Neuronal stem cell (in vitro differentiated cells): ENCODE measurements around the gene PBXIP1.

Experiments
- DNase-seq: peaks from one replicate; pipeline ENCODE4 v3.0.0-alpha.2; 2013; ENCODE audit warnings: low spot score
- H2AFZ ChIP-seq: one replicate; pipeline ENCODE4 v1.6.1; 2013; ENCODE audit warnings: mild to moderate bottlenecking, low read length, inconsistent platforms
- H2AK5ac ChIP-seq: 2 replicates; pipeline ENCODE4 v1.6.1; 2013; ENCODE audit warnings: low read depth, mild to moderate bottlenecking, inconsistent platforms, low read length, moderate library complexity, mixed read lengths
- H2BK120ac ChIP-seq: 2 replicates; pipeline ENCODE4 v1.6.1; 2013; ENCODE audit warnings: low read depth, mild to moderate bottlenecking, inconsistent platforms, low read length, moderate library complexity, mixed read lengths
- H2BK12ac ChIP-seq: one replicate; pipeline ENCODE4 v1.6.1; 2013; ENCODE audit warnings: low read length, inconsistent platforms
- H2BK15ac ChIP-seq: 2 replicates; pipeline ENCODE4 v1.6.1; 2013; ENCODE audit warnings: mild to moderate bottlenecking, low read length, inconsistent platforms, mixed read lengths
- H2BK5ac ChIP-seq: one replicate; pipeline ENCODE4 v1.6.1; 2013; ENCODE audit warnings: inconsistent platforms, mild to moderate bottlenecking, low read length, moderate library complexity
- H3K14ac ChIP-seq: one replicate; pipeline ENCODE4 v1.6.1; 2013; ENCODE audit warnings: low read length, inconsistent platforms
- H3K18ac ChIP-seq: 2 replicates; pipeline ENCODE4 v1.6.1; 2013; ENCODE audit warnings: low read length, inconsistent platforms
- H3K23ac ChIP-seq: 2 replicates; pipeline ENCODE4 v1.6.1; 2013; ENCODE audit warnings: low read depth, mild to moderate bottlenecking, mixed read lengths, low read length, inconsistent platforms; ENCODE audit not compliant: poor library complexity
- H3K27ac ChIP-seq: replicated peaks from 3 replicates; pipeline ENCODE4 v1.5.1; 2013; ENCODE audit warnings: low read length, inconsistent platforms
- H3K27me3 ChIP-seq, 3 experiments: 2 replicates each; pipeline ENCODE4 v1.6.1; 2013; ENCODE audit warnings: low read length in 3 of 3, mild to moderate bottlenecking in 2 of 3, inconsistent platforms in 1 of 3, low read depth in 1 of 3, mixed read lengths in 1 of 3, moderate library complexity in 1 of 3; ENCODE audit not compliant: control insufficient read depth in 3 of 3, insufficient read depth in 3 of 3
- H3K36me3 ChIP-seq, 2 donors: replicated peaks in 1 of 2; 2 replicates each; pipeline ENCODE4 v1.6.1; 2013; ENCODE audit warnings: low read length in 2 of 2; ENCODE audit not compliant: control insufficient read depth in 2 of 2, insufficient read depth in 2 of 2
- H3K4ac ChIP-seq: 2 replicates; pipeline ENCODE4 v1.6.1; 2013; ENCODE audit warnings: inconsistent platforms, mild to moderate bottlenecking, low read length, moderate library complexity
- H3K4me1 ChIP-seq, 2 donors: 1 replicate in 1 of 2; 2 replicates in 1 of 2; pipeline ENCODE4 v1.6.1; 2013; ENCODE audit warnings: low read length in 2 of 2, low read depth in 1 of 2; ENCODE audit not compliant: control insufficient read depth in 2 of 2, insufficient read depth in 1 of 2
- H3K4me2 ChIP-seq: one replicate; pipeline ENCODE4 v1.6.1; 2013; ENCODE audit warnings: mild to moderate bottlenecking, low read length, inconsistent platforms; ENCODE audit not compliant: insufficient read depth, poor library complexity, severe bottlenecking
- H3K4me3 ChIP-seq, 2 donors: 2 replicates each; pipeline ENCODE4 v1.5.1; 2013; ENCODE audit warnings: low read length in 2 of 2, mild to moderate bottlenecking in 2 of 2, inconsistent platforms in 1 of 2, moderate library complexity in 1 of 2
- H3K79me1 ChIP-seq: one replicate; pipeline ENCODE4 v1.6.1; 2013; ENCODE audit warnings: low read depth, mild to moderate bottlenecking, inconsistent platforms, low read length, moderate library complexity
- H3K9ac ChIP-seq: one replicate; pipeline ENCODE4 v1.6.1; 2013; ENCODE audit warnings: mild to moderate bottlenecking, low read depth, low read length, inconsistent platforms; ENCODE audit not compliant: poor library complexity
- H3K9me3 ChIP-seq, 2 donors: replicated peaks in 1 of 2; 2 replicates each; pipeline versions ENCODE3 to v1.6.1; 2013; ENCODE audit warnings: low read length in 2 of 2, mild to moderate bottlenecking in 2 of 2, inconsistent platforms in 1 of 2, low read depth in 1 of 2, mixed read lengths in 1 of 2, moderate library complexity in 1 of 2; ENCODE audit not compliant: control insufficient read depth in 2 of 2, insufficient read depth in 1 of 2
- H4K8ac ChIP-seq: one replicate; pipeline ENCODE4 v1.6.1; 2013; ENCODE audit warnings: low read depth, mild to moderate bottlenecking, inconsistent platforms, low read length, moderate library complexity
- H4K91ac ChIP-seq: one replicate; pipeline ENCODE4 v1.6.1; 2013; ENCODE audit warnings: low read length, low read depth, mild to moderate bottlenecking, inconsistent platforms; ENCODE audit not compliant: poor library complexity
- WGBS, 2 donors: extraction: QIAGEN DNeasy Blood & Tissue Kit; methylation state at CpG; one replicate each; pipeline ENCODE4 v1.1.7; 2013; ENCODE audit warnings: missing lambda C conversion rate in 2 of 2, mixed read lengths in 1 of 2; ENCODE audit not compliant: insufficient read length in 2 of 2, insufficient replicate concordance in 1 of 2; ENCODE audit errors: extremely low coverage in 2 of 2; 5-methylcytosine and 5-hydroxymethylcytosine counted together

The PBXIP1 gene

DNA sequence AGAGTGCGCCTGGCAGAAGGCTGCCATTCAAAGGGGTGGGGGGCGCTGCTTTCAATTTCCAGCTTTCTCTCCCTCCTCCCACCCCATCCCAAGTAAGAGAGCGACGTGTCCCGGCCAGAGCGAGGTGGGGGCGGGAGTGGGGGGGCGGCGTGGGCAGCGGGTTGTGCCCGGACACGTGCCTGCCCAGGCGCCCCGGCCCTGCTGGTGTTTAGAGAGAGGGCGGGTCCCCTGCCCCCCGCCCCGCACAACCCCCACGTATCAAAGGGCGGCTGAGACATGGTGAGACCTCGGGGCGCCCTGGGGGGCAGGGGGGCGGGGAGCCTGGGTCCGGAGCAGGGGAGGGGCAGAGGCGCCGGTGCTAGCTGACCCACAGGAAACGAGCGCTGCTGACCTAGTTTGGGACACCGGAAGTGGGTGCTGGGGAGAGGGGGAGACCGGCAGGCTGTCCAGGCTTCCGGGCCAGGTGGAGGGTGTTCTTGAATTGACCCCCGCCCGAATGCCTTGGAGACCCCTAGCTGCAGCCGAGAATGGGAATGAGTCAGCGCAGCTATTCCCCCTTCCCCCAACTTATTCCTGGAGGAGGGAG, 48.0 kb upstream of the PBXIP1 start:
- H4K8ac ChIP-seq: no peak overlapping the region
- H3K4me1 ChIP-seq: peaks cover 22% of the 10 kb centered on the region in 2 donors
- peak overlapping the region; percentile 80 for H3K23ac ChIP-seq
- peak overlapping the region; percentile 69 for H2BK15ac ChIP-seq
- H3K27me3 ChIP-seq: no peaks in the 10 kb centered on the region
- peak overlapping the region; percentile 97 for H2BK5ac ChIP-seq
- peak overlapping the region; percentile 85 for H4K91ac ChIP-seq
- WGBS, 2 donors: no CpG with 5 or more reads among the region's 34 CpGs
- peak overlapping the region; percentile 97 for H3K18ac ChIP-seq
- H3K27ac ChIP-seq: peak overlapping the region; percentile 40
- peak overlapping the region; percentile 3 for H2BK12ac ChIP-seq
- no peaks in the 10 kb centered on the region for H3K9me3 ChIP-seq
- H2AK5ac ChIP-seq: peak overlapping the region; percentile 72
- H2AFZ ChIP-seq: peak overlapping the region; percentile 84
- H3K36me3 ChIP-seq: no peaks in the 10 kb centered on the region
- peak overlapping the region; percentile 99 for H3K4me2 ChIP-seq
- DNase-seq: no peak
- H3K14ac ChIP-seq: peak overlapping the region; percentile 94
- H3K9ac ChIP-seq: peak overlapping the region; percentile 85
- peak overlapping the region; percentile 89 to 90 for H3K4me3 ChIP-seq
- H3K4ac ChIP-seq: peak overlapping the region; percentile 95
- H2BK120ac ChIP-seq: peak overlapping the region; percentile 94
- peaks cover 12% of the 10 kb centered on the region for H3K79me1 ChIP-seq

DNA sequence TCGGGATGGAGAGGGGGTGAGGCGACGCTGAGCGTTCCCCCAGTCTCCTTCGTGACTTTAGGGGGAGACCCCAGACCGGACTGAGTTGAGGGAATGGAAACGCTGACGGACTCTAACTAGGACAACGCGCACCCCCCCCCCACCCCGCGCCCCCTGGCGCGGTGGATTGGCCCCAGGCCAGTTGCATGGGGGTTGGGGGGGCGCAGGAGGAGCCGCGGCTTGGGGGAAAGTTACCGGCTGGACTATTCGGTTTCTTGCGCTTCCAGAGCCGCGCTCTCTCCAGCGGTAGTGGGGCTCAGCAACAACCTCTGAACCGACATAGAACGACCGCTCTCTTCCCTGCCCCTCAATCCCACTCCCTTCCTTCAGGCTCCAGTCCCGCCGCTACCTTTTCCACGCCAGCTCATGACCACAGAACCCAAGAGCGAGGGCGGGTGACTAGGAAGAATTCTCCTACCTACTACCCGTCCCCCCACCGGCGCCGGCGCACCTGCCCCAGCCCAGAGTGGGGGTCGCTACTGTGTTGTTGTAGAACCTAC, 47.4 kb upstream of the PBXIP1 start:
- Histone ChIP-seq H3K27me3 (no peaks in the 10 kb centered on the region), H2AK5ac (peak overlapping the region; percentile 72), H4K8ac (no peak overlapping the region), H3K9me3 (no peaks in the 10 kb centered on the region), H3K23ac (peak overlapping the region; percentile 80), H3K79me1 (peaks cover 12% of the 10 kb centered on the region), H2BK5ac (peak overlapping the region; percentile 97), H2BK15ac (peak overlapping the region; percentile 69), H3K4ac (peak overlapping the region; percentile 95), H3K9ac (peak overlapping the region; percentile 85), H2BK120ac (peak overlapping the region; percentile 94), H3K4me2 (peak overlapping the region; percentile 99), H3K4me1 (peaks cover 18 to 20% of the 10 kb centered on the region in 2 donors), H3K18ac (peak overlapping the region; percentile 97), H2BK12ac (no peak overlapping the region), H3K27ac (peak overlapping the region; percentile 40), H2AFZ (peak overlapping the region; percentile 84), H3K36me3 (no peaks in the 10 kb centered on the region), H3K14ac (peak overlapping the region; percentile 94), H4K91ac (peak overlapping the region; percentile 85), H3K4me3 (peak overlapping the region; percentile 89 to 90)
- DNase-seq: no peak
- no CpG with 5 or more reads among the region's 37 CpGs for WGBS, 2 donors

DNA sequence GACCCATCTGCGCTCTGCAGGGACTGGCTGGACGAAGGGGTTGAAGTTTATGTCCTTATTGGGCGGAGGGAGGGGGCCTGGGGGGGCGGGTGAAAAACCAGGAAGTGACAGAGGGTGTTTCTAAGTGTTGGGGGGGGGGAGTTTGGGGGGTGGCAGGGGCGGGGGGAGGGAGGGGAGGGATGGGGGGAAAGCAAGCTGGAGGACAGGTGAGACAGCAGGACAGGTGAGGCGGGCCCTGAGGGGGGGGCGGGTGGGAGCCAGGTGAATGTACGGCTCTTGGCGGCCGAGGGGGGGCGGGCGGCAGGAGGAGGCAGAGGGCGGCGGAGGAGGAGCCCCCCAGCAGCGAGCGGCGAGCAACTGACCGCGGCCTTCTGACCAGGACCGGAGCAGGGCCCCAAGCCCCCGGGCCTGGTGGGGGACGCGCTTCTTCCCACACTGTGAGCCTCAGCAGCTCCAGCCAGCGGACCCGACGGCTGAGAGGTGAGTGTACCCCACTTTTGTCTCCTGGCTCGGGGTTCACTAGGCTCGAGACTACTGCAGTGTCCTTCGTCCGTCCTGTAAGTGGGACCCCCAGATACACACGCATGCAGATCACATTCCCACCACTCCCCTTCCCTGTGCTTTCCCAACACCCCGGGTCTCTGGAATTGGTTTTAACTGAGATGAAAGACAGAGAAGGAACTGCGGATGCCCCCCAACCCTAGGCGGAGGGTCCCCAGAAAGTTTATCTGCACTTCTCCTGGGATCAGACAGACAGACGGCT, 46.7 kb upstream of the PBXIP1 start, which contains the start of gene ZBTB7B:
Gene ZBTB7B (plus strand): TSS at position 339 of the 763 bp plus-strand sequence. CDS start 11,859 bp downstream, outside the sequence.
- H3K4me2 ChIP-seq: peak within 1 kb of the TSS; percentile 99
- H2AFZ ChIP-seq: peak within 1 kb of the TSS; percentile 97
- peak within 1 kb of the TSS; percentile 94 for H3K14ac ChIP-seq
- H3K9ac ChIP-seq: peak within 1 kb of the TSS; percentile 85
- H3K27me3 ChIP-seq: peaks cover 0 to 2% (median 0%) of the 10 kb centered on the region in 3 experiments
- peak within 1 kb of the TSS; percentile 80 for H3K23ac ChIP-seq
- H2BK120ac ChIP-seq: peak within 1 kb of the TSS; percentile 94
- H3K36me3 ChIP-seq: no peaks in the 10 kb centered on the region
- H3K18ac ChIP-seq: peak within 1 kb of the TSS; percentile 97
- peak within 1 kb of the TSS; percentile 85 for H4K91ac ChIP-seq
- H2BK12ac ChIP-seq: peak within 1 kb of the TSS; percentile 94
- H3K4me3 ChIP-seq: peak within 1 kb of the TSS; percentile 89 to 90
- H2BK5ac ChIP-seq: peak within 1 kb of the TSS; percentile 97
- H3K27ac ChIP-seq: peak within 1 kb of the TSS; percentile 89
- no peak for DNase-seq
- no peaks in the 10 kb centered on the region for H3K9me3 ChIP-seq
- peak within 1 kb of the TSS; percentile 69 for H2BK15ac ChIP-seq
- peak within 1 kb of the TSS; percentile 95 for H3K4ac ChIP-seq
- H3K4me1 ChIP-seq: peaks cover 17 to 19% of the 10 kb centered on the region in 2 donors
- peaks cover 12% of the 10 kb centered on the region for H3K79me1 ChIP-seq
- no CpG with 5 or more reads among the region's 35 CpGs for WGBS, 2 donors
- peak within 1 kb of the TSS; percentile 72 for H2AK5ac ChIP-seq
- no peak within 1 kb of the TSS for H4K8ac ChIP-seq
